ENCODE results near the gene PSTPIP1. TPM values are rescaled to one million over a fixed set of nuclear protein-coding genes. Genes with fewer than 3 reads are reported as not detected.
A peak's percentile ranks its signal among the peaks of the same experiment; 100 is the strongest.

PSTPIP1 gene
- total and polyA plus RNA-seq, 9 of the 15 experiments (the other 6 are each of a cell fraction or from before 2014, with no cell fraction given), result not detected

DNA sequence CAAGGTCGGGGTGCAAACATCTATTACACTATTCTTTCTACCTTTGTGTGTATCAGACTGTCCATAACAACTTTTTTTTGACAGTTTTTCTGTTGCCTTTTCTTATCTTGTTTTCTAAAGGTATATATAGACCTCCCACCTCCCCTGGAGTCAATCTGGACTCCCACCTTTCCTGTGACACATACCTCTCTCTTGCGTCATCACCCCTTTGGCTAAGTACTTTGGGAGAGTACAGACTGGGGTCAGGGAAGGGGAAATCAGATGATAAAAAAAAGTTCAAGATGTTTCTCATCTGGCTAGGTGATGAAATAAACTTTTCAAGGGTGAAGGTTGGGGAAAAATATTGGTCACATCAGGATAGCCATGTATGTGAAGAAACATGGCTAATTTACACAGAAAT lies 58.8 kb downstream of the PSTPIP1 start:
- TF ChIP-seq SLC30A9 (CRISPR knock-in tag; IDR thresholded peaks at IDR 0.05) (no peak), ZNF212 (CRISPR knock-in tag; IDR thresholded peaks at IDR 0.05) (no peak), NFATC3 (IDR thresholded peaks at IDR 0.05) (no peak), EP400 (IDR thresholded peaks at IDR 0.05) (no peak), ATF3 (IDR thresholded peaks at IDR 0.05) (peak; percentile 88), ATF3 (CRISPR knock-in tag; conservative IDR thresholded peaks at IDR 0.05) (no peak), CBFA2T2 (conservative IDR thresholded peaks at IDR 0.05) (0 out of 2 replicates have a peak, but pooled peaks have one; percentile 14), JUND (IDR thresholded peaks at IDR 0.05; ENCODE audit: borderline replicate concordance, low read depth, low read length) (0 out of 2 replicates have a peak, but pooled peaks have one; percentile 37), JUND (tag; IDR thresholded peaks at IDR 0.05; ENCODE audit: borderline replicate concordance, low read depth, low read length) (no peak), CEBPB (tag; IDR thresholded peaks at IDR 0.05) (peak; percentile 85), XRCC3 (IDR thresholded peaks at IDR 0.05) (no peak), TEAD4 (IDR thresholded peaks at IDR 0.05; ENCODE audit: low read length) (peak; percentile 17; the same call in 1 of the 2 replicates), TEAD4 (CRISPR knock-in tag; IDR thresholded peaks at IDR 0.05; ENCODE audit: borderline replicate concordance) (no peak), ARID1B (IDR thresholded peaks at IDR 0.05) (peak; percentile 31), CEBPG (CRISPR knock-in tag; IDR thresholded peaks at IDR 0.05) (peak; percentile 58), CEBPG (tag; conservative IDR thresholded peaks at IDR 0.05 in 1 of 2, IDR thresholded peaks at IDR 0.05 in 1 of 2) (peak in 1 of 2 experiments; percentile 84; a peak in 2 of 4 replicates), ZNF24 (IDR thresholded peaks at IDR 0.05) (no peak), ZEB2 (IDR thresholded peaks at IDR 0.05) (peak; percentile 57; the same call in 1 of the 2 replicates), TRIM24 (IDR thresholded peaks at IDR 0.05) (peak; percentile 19 to 23; a peak in 1 of 4 replicates)
- TF ChIP-seq, protein P1, sequence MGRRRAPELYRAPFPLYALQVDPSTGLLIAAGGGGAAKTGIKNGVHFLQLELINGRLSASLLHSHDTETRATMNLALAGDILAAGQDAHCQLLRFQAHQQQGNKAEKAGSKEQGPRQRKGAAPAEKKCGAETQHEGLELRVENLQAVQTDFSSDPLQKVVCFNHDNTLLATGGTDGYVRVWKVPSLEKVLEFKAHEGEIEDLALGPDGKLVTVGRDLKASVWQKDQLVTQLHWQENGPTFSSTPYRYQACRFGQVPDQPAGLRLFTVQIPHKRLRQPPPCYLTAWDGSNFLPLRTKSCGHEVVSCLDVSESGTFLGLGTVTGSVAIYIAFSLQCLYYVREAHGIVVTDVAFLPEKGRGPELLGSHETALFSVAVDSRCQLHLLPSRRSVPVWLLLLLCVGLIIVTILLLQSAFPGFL (CRISPR knock-in tag; IDR thresholded peaks at IDR 0.05), result no peak
- Histone ChIP-seq H3K4me2 (ENCODE audit: insufficient read depth, low read length) (no peak overlapping the region), H3K79me2 (ENCODE audit: control insufficient read depth, insufficient read depth, low read length) (no peaks in the 10 kb centered on the region)

More for the DNA sequence above, 58.8 kb downstream of the PSTPIP1 start:
- Histone ChIP-seq H3K4me3 (no peak overlapping the region), H3K9ac (ENCODE audit: insufficient read depth in 1 of 2, low read depth in 2 of 2, low read length in 2 of 2) (no peak overlapping the region), H3K27me3 (ENCODE audit: control insufficient read depth in 2 of 2, insufficient read depth in 2 of 2, low read length in 2 of 2) (no peaks in the 10 kb centered on the region), H2AFZ (ENCODE audit: low read depth, low read length) (no peak overlapping the region), H3K9me3 (replicated peaks; ENCODE audit: control insufficient read depth, insufficient read depth, low read depth, low read length) (no peaks in the 10 kb centered on the region), H4K20me1 (replicated peaks; ENCODE audit: control insufficient read depth, insufficient read depth, low read length) (no peaks in the 10 kb centered on the region), H3K4me1 (replicated peaks in 1 of 2; ENCODE audit: control insufficient read depth in 2 of 2, insufficient read depth in 2 of 2, low read length in 2 of 2) (peaks cover 0 to 5% of the 10 kb centered on the region in 2 experiments; a peak in 1 of 5 replicates), H3K36me3 (ENCODE audit: control insufficient read depth, insufficient read depth, low read length) (peaks cover 35% of the 10 kb centered on the region), H3K27ac (ENCODE audit: extremely low read depth, low read depth, low read length) (no peak overlapping the region), H3K9me1 (ENCODE audit: control insufficient read depth, insufficient read depth, low read length) (no peaks in the 10 kb centered on the region)
- no TSS peak for BruUV-seq (replicated peaks)
- FAIRE-seq (peak; percentile 23), ATAC-seq (peak; percentile 51; the same call in 2 of the 3 replicates), DNase-seq (ENCODE audit: extremely low read depth in 1 of 4, low spot score in 3 of 4) (peak in 2 of 4 experiments; percentile 46 to 50)
- POLR2A ChIA-PET, result no interaction called here
- in situ Hi-C loops (cut with MboI), result no loop called here
- intact Hi-C loops (cut with micrococcal nuclease), result no loop called here
- CTCF ChIA-PET (ENCODE audit: low intra/inter-chr PET ratio), result no interaction called here
- WGBS (ENCODE audit: insufficient coverage, low coverage, missing lambda C conversion rate), result 55% methylated on average over 2 of the region's 2 CpGs

Data from K562 (cell line).